Measurements from ENCODE around the gene CHL1. TPM values are rescaled to one million over a fixed set of nuclear protein-coding genes. Genes with fewer than 3 reads are reported as not detected.

CHL1 gene
- total RNA-seq, 2 donors from 2014 or later, result not detected

DNA sequence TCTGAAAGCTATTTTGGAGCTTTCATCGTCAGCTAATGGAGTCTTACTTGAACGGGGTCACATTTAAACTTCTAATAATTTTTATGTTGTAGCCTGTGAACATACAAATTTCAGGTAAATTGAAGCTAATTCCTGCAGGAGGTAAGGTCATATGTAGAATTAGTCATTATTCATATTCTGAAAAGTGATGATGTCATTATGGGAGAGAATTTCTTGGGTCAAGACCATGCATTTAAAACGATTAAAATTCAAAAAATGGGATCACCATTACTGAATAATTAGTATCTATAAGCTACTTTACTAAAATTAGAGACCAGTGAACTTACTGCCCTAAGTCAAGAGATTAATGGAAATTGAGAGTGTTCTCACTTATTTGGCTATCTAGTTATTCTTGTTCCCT, 120.4 kb downstream of the CHL1 start:
- no peaks in the 10 kb centered on the region for H3K27me3 Mint-ChIP-seq
- H3K36me3 Mint-ChIP-seq, result no peaks in the 10 kb centered on the region
- ATAC-seq (no peak), DNase-seq (ENCODE audit: low spot score) (no peak)
- H3K27ac Mint-ChIP-seq, result no peak overlapping the region
- H3K4me3 Mint-ChIP-seq, result no peak overlapping the region
- no peaks in the 10 kb centered on the region for H3K4me1 Mint-ChIP-seq (ENCODE audit: low read depth in 2 of 2)
- peaks cover 8% of the 10 kb centered on the region for H3K9me3 Mint-ChIP-seq

DNA sequence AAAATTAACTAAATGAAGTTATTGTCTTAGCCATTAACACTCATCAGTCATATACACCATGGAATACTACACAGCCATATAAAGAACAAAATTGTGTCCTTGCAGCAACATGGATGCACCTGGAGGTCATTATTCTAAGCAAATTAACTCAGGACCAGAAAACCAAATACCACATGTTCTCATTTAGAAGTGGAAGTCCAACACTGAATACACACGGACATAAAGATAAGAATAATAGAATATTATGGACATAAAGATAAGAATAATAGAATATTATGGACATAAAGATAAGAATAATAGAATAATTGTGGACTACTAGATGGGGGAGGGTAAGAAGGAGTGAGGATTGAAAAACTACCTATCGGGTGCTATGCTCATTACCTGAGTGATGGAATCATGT, 122.3 kb downstream of the CHL1 start:
- H3K27ac Mint-ChIP-seq, result no peak overlapping the region
- peaks cover 8% of the 10 kb centered on the region for H3K9me3 Mint-ChIP-seq
- H3K4me3 Mint-ChIP-seq, result no peak overlapping the region
- ATAC-seq (no peak), DNase-seq (ENCODE audit: low spot score) (no peak)
- no peaks in the 10 kb centered on the region for H3K36me3 Mint-ChIP-seq
- no peaks in the 10 kb centered on the region for H3K4me1 Mint-ChIP-seq (ENCODE audit: low read depth in 2 of 2)
- no peaks in the 10 kb centered on the region for H3K27me3 Mint-ChIP-seq

DNA sequence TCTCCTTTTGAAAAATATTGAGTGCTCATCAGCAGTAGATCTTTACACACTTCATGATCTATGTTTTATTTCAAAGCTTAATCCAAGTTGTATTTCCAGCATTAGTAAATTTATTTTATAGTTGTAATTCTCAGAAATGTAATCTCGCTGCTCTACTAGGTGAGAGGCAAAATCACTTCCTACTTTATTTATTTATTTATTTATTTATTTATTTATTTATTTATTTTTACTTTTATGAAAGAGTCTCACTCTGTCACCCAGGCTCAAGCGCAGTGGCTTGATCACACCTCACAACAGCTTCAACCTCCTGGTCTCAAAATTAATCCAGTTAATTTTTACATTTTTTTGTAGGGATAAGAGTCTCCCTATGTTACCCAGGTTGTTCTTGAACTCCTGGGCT, 127.9 kb downstream of the CHL1 start:
- DNase-seq (ENCODE audit: low spot score) (no peak), ATAC-seq (no peak)
- no peaks in the 10 kb centered on the region for H3K27me3 Mint-ChIP-seq
- H3K27ac Mint-ChIP-seq, result no peak overlapping the region
- H3K4me1 Mint-ChIP-seq (ENCODE audit: low read depth in 2 of 2), result no peaks in the 10 kb centered on the region
- no peaks in the 10 kb centered on the region for H3K9me3 Mint-ChIP-seq
- H3K4me3 Mint-ChIP-seq, result no peak overlapping the region
- H3K36me3 Mint-ChIP-seq, result no peaks in the 10 kb centered on the region

DNA sequence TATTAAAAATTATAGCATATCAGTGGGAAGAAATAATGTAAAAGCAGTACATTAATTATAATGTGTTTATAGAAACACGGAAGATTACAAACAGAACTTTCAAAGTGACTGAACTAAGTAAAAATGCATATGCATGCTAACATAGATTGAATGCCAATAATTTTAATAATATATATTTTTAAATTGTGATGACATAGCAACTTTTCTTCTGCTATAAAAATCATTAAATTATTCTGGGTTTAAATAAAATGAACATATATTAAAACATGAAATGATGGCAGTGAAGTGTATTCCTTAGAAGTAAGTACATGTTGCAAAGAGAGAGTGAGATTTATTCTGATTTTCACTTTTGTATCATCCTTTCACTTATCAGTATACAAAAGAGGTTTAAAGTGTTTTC, 128.9 kb downstream of the CHL1 start:
- DNase-seq (ENCODE audit: low spot score), result no peak
- H3K27ac Mint-ChIP-seq, result no peak overlapping the region
- ATAC-seq, result no peak
- H3K36me3 Mint-ChIP-seq, result no peaks in the 10 kb centered on the region
- H3K9me3 Mint-ChIP-seq, result no peaks in the 10 kb centered on the region
- H3K27me3 Mint-ChIP-seq, result no peaks in the 10 kb centered on the region
- no peak overlapping the region for H3K4me3 Mint-ChIP-seq
- no peaks in the 10 kb centered on the region for H3K4me1 Mint-ChIP-seq (ENCODE audit: low read depth in 2 of 2)

DNA sequence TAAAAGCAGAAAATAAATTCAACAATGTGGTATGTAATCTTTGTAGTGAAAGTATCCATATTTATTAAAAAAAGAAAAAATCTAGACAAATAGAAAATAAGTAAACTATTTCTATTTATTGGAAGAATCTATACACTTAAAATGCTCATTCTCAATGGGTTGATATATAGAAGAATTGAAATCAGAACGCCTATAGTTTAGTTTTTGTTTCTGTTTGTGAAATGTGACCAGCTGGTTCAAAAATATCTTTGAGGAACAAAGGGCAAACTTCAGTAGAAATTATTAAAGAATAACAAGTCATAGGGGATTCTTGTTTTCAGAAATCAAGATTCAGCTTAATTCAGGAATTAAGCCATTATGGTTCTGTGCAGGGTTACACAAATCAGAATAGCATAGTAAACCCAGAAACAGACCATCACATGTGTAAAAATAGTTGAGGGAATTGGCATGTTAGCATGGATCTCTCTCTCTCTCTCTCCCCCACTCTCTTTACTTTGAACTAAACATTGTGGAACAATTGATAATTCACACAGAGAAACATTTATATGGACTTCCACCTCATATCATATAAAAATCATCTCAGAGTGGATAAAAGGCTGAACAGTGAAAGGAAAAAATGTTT, 134.0 kb downstream of the CHL1 start:
- H3K4me1 Mint-ChIP-seq (ENCODE audit: low read depth in 2 of 2), result no peaks in the 10 kb centered on the region
- no peaks in the 10 kb centered on the region for H3K36me3 Mint-ChIP-seq
- DNase-seq (ENCODE audit: low spot score) (no peak), ATAC-seq (no peak)
- no peak overlapping the region for H3K27ac Mint-ChIP-seq
- no peaks in the 10 kb centered on the region for H3K9me3 Mint-ChIP-seq
- H3K27me3 Mint-ChIP-seq, result no peaks in the 10 kb centered on the region
- H3K4me3 Mint-ChIP-seq, result no peak overlapping the region

DNA sequence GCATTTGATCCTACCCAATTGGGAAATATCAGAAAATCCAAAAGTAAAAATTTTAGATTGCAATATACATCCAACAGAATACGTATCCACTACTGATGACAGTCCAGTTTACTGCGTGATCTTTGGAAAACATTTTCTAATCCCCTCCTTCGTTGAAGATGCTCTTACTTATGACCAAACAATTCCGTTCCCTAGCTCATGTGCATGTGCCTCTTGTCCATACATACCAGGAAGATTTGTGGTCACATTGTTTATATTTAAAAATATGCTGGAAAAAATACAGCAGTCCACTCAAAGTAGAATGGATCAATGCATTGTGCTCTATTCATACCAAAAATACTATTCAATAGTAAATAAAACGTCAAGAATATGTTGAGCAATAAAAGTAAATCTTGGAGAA, 135.3 kb downstream of the CHL1 start:
- H3K36me3 Mint-ChIP-seq, result no peaks in the 10 kb centered on the region
- no peak overlapping the region for H3K4me3 Mint-ChIP-seq

DNA sequence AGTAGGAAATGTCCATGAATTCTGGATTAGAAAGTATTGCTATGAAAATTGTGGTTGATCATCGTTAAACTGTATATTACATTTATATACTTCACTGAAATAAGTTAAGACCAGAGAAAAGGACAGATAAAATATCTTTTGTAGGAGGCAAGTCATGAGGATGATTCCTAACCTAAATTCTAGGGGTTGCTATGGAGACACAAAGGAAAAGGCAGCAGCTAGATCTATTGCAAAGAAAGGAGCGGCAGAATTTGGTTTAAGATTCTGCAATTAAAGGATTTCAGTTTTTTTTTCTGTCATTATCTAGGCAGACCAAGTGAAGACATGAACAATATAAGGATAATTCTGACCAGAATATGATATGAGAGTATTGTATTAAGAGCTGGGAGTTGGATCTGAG, 136.1 kb downstream of the CHL1 start:
- Mint-ChIP-seq H3K27ac (no peak overlapping the region), H3K27me3 (no peaks in the 10 kb centered on the region), H3K4me3 (no peak overlapping the region), H3K36me3 (no peaks in the 10 kb centered on the region), H3K4me1 (ENCODE audit: low read depth in 2 of 2) (no peaks in the 10 kb centered on the region), H3K9me3 (no peaks in the 10 kb centered on the region)
- DNase-seq (ENCODE audit: low spot score) (no peak), ATAC-seq (no peak)

More for the DNA sequence above, 135.3 kb downstream of the CHL1 start:
- ATAC-seq, result no peak
- H3K27ac Mint-ChIP-seq, result no peak overlapping the region
- no peaks in the 10 kb centered on the region for H3K4me1 Mint-ChIP-seq (ENCODE audit: low read depth in 2 of 2)
- no peaks in the 10 kb centered on the region for H3K9me3 Mint-ChIP-seq
- no peak for DNase-seq (ENCODE audit: low spot score)
- H3K27me3 Mint-ChIP-seq, result no peaks in the 10 kb centered on the region

DNA sequence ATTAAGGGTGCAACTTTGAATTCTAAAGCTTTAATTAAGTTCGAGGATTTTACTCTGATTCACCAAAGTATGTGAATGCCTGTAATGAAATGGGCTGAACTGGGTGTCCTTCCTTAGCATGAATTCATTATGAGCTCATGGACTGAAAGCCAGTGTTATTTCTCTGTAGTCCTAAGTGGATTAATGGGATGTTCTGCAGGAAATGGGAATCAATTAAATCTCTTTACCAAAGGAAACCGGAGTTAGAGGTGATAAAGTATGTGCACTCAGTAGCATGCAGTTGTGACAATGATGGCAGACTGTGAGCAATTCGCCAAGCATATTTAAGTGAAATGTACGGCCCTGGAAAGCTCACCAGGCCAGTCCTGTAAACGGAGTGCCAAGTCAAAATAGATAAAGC, 138.7 kb downstream of the CHL1 start:
- ATAC-seq, result no peak
- no peak for DNase-seq (ENCODE audit: low spot score)
- H3K4me1 Mint-ChIP-seq (ENCODE audit: low read depth in 2 of 2), result no peaks in the 10 kb centered on the region
- H3K36me3 Mint-ChIP-seq, result no peaks in the 10 kb centered on the region
- no peak overlapping the region for H3K4me3 Mint-ChIP-seq
- no peak overlapping the region for H3K27ac Mint-ChIP-seq
- H3K27me3 Mint-ChIP-seq, result no peaks in the 10 kb centered on the region
- peaks cover 3% of the 10 kb centered on the region for H3K9me3 Mint-ChIP-seq

DNA sequence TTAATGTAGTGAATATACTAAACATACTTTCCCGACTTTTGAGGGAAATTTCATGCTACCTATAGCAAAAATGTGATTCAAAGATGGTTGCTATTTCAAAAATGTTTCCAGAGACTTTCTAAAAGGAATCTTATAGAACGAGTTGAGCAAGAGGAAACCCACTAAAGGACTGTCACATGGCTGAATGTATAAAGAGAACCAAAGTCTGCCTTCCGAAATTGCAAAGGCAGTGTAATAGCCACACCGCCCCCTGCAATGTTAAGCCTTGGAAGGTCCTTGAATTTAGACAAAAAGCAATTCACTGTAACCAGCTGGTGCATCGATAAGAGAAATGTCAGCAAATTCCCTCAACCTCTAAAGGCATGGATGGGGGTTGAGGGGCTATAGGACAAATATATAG, 142.8 kb downstream of the CHL1 start:
- no peaks in the 10 kb centered on the region for H3K27me3 Mint-ChIP-seq
- DNase-seq (ENCODE audit: low spot score) (no peak), ATAC-seq (no peak)
- no peaks in the 10 kb centered on the region for H3K4me1 Mint-ChIP-seq (ENCODE audit: low read depth in 2 of 2)
- no peak overlapping the region for H3K4me3 Mint-ChIP-seq
- no peak overlapping the region for H3K27ac Mint-ChIP-seq
- H3K36me3 Mint-ChIP-seq, result no peaks in the 10 kb centered on the region
- peaks cover 3% of the 10 kb centered on the region for H3K9me3 Mint-ChIP-seq

DNA sequence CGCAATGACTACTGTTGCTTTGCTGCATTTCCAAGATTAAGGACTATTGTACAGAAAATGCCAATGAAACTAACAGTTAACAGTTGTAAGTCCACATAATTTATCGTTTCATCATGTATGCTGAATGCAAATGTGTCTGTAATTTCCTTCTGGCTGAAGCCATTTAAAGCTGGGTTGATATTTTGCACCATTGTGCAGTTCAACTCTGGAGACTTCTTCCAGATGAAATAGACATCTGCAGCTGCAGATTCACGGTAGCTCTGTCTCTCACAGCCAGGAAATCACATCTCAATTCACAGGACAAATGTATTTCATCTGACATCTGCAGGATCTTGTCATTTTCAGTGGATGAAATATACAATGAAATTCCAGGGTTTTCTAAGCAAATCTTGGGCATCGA, 145.4 kb downstream of the CHL1 start:
- ATAC-seq (no peak), DNase-seq (ENCODE audit: low spot score) (no peak)
- H3K27me3 Mint-ChIP-seq, result no peaks in the 10 kb centered on the region
- no peaks in the 10 kb centered on the region for H3K36me3 Mint-ChIP-seq
- H3K4me3 Mint-ChIP-seq, result no peak overlapping the region
- H3K4me1 Mint-ChIP-seq (ENCODE audit: low read depth in 2 of 2), result no peaks in the 10 kb centered on the region
- no peak overlapping the region for H3K27ac Mint-ChIP-seq
- H3K9me3 Mint-ChIP-seq, result peaks cover 3% of the 10 kb centered on the region

DNA sequence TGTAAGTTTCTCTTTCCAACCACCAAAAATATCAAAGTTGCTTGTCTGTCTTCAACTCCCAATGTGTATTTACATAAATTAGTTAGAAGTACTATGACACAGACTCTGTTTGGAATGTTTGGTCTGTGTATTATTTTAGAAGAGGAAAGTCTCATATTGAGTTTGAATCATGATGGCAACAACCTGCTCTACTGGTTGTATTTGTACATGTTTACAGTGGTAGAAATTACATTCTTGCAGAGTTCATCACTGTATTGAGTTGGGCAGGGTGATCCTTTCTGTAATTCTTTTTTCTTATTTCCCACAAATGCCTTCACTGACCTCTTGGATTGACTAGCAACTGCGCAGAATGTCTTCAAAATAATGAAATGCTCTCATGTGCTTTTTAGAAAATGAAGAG, 149.6 kb downstream of the CHL1 start:
- H3K4me3 Mint-ChIP-seq, result no peak overlapping the region
- no peak for ATAC-seq
- no peaks in the 10 kb centered on the region for H3K9me3 Mint-ChIP-seq
- no peaks in the 10 kb centered on the region for H3K36me3 Mint-ChIP-seq
- H3K27me3 Mint-ChIP-seq, result no peaks in the 10 kb centered on the region
- H3K4me1 Mint-ChIP-seq (ENCODE audit: low read depth in 2 of 2), result no peaks in the 10 kb centered on the region
- DNase-seq (ENCODE audit: low spot score), result no peak
- no peak overlapping the region for H3K27ac Mint-ChIP-seq

DNA sequence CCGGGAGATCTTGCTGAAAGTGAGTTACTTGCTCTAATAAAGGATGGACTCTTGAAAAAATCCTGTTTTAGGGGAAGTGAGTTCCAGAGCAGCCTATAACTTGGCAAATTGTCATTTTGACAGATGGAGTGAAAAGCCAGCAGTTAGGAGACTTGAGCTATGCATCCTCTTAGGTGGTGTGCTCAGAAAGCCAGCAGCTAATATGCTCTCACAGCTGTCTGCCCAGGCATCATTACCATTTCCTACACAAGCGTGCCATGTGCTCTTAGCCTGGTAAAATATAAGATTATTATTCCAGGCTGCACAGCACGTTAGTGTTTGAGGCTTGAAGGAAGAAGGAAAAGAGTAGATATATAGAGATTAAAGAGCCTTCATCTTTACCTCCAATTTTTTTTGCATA, 151.0 kb downstream of the CHL1 start:
- Mint-ChIP-seq H3K27me3 (no peaks in the 10 kb centered on the region), H3K4me1 (ENCODE audit: low read depth in 2 of 2) (no peaks in the 10 kb centered on the region), H3K36me3 (no peaks in the 10 kb centered on the region), H3K4me3 (no peak overlapping the region), H3K27ac (no peak overlapping the region), H3K9me3 (no peaks in the 10 kb centered on the region)
- ATAC-seq (no peak), DNase-seq (ENCODE audit: low spot score) (no peak)

DNA sequence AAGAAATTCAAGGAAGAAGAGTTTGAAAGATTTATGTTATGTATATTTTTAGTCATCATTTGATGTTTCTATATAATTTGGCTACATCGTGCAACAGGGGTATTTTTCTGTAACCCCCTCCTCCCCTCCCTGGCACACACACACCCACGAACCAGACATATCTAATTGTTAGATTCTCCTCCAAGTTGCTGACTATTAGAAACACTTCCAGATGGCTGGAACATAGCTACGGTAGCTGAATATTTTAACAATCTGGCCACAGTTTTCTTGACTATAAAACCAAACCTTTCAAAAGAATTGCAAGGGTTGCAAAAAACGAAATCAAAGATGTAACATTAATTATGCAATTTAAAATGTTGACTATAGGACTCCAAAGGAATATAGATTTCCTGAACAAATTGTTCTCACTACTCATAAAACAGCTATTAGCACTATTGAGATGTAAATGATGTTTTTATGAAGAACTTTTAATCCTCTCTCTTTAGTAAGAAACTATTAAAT, 154.4 kb downstream of the CHL1 start:
- H3K4me1 Mint-ChIP-seq (ENCODE audit: low read depth in 2 of 2), result no peaks in the 10 kb centered on the region
- ATAC-seq (no peak), DNase-seq (ENCODE audit: low spot score) (no peak)
- no peak overlapping the region for H3K27ac Mint-ChIP-seq
- no peak overlapping the region for H3K4me3 Mint-ChIP-seq
- no peaks in the 10 kb centered on the region for H3K27me3 Mint-ChIP-seq
- no peaks in the 10 kb centered on the region for H3K9me3 Mint-ChIP-seq
- no peaks in the 10 kb centered on the region for H3K36me3 Mint-ChIP-seq

DNA sequence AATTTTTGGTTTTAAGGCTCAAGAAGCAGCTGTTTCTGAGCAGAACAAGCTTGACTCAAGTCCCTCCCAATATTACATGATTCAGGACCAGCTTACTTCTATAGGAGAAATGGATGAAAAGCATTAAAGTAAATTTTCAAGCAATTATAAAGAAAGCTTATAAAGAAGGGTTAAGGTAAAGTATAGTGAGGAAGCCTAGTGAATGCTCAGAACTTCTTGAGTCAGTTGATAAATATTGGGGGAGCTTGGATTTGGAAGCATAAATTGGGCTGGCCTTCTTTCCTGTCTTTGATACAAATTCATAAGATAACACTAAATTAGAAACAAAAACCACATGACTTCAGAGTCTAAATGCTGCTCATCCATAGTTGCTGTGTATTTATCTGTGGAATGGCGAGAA, 156.0 kb downstream of the CHL1 start:
- Mint-ChIP-seq H3K4me3 (no peak overlapping the region), H3K4me1 (ENCODE audit: low read depth in 2 of 2) (no peaks in the 10 kb centered on the region), H3K27me3 (no peaks in the 10 kb centered on the region), H3K9me3 (peaks cover 4% of the 10 kb centered on the region), H3K36me3 (no peaks in the 10 kb centered on the region), H3K27ac (no peak overlapping the region)
- ATAC-seq (no peak), DNase-seq (ENCODE audit: low spot score) (no peak)

DNA sequence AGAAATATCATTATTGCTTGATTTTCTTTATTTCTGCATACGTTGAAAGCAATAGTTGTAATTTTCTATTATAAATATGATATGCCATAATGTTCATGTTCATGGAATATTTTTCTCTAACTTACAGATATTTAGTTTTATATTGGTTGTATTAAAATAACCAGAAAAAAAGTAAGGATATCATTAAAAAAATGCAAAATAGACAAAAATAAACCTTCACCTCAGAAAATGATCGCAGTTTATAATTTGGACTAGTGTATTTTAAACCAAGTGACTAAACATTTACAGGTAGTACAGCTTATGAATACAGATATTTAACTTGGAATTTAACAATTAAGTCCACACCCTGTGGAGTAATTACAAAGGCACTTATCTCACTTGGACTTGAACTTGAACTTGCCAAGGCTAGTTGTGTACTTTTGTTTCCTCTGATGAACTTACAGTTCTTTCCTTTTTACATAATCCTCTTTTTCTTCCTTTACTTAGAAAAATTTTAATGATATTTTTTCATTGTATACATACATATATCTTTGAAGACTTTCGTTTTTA, 156.7 kb downstream of the CHL1 start:
- Mint-ChIP-seq H3K4me1 (ENCODE audit: low read depth in 2 of 2) (no peaks in the 10 kb centered on the region), H3K4me3 (no peak overlapping the region), H3K36me3 (no peaks in the 10 kb centered on the region), H3K27ac (no peak overlapping the region), H3K27me3 (no peaks in the 10 kb centered on the region), H3K9me3 (peaks cover 4% of the 10 kb centered on the region)
- no peak for DNase-seq (ENCODE audit: low spot score)
- ATAC-seq, result no peak
